Vagina (tissue), 2 donors: ENCODE results near the gene OR4N5. TPM values are rescaled to one million over a fixed set of nuclear protein-coding genes. Genes with fewer than 3 reads are reported as not detected.
"Not testable (repeated sequence)": the region's sequence is repeated elsewhere in the genome, so short reads cannot be mapped to it uniquely, and the experiment has no call there.

Experiments
- DNase-seq, 2 donors: peaks; one replicate each; pipeline ENCODE4 v3.0.0-alpha.2; 2017; ENCODE audit errors: extremely low spot score in 2 of 2
- H3K27ac ChIP-seq: fragments of 200-600 bp; sonication (generic); one replicate; pipeline ENCODE4 v1.5.1; 2019
- H3K27me3 ChIP-seq: fragments of 200-600 bp; sonication (generic); one replicate; pipeline ENCODE4 v1.5.1; 2019
- H3K36me3 ChIP-seq, 2 donors: fragments of 200-600 bp; sonication (generic); one replicate each; pipeline ENCODE4 v1.5.1; 2017 to 2019
- H3K4me1 ChIP-seq: fragments of 200-600 bp; sonication (generic); one replicate; pipeline ENCODE4 v1.5.1; 2019
- H3K4me3 ChIP-seq, 2 donors: fragments of 200-600 bp; sonication (generic); 1 replicate in 1 of 2; 2 replicates in 1 of 2; pipeline ENCODE4 v1.5.1; 2016 to 2019
- H3K9me3 ChIP-seq: fragments of 200-600 bp; sonication (generic); one replicate; pipeline ENCODE4 v1.5.1; 2019
- POLR2A ChIP-seq, 2 donors: fragments of 450-650 bp; IDR thresholded peaks; one replicate each; pipeline ENCODE4 v1.6.1; 2017; ENCODE audit warnings: antibody characterized with exemption in 2 of 2, mild to moderate bottlenecking in 2 of 2, moderate library complexity in 2 of 2
- POLR2AphosphoS5 ChIP-seq, 2 donors: sonication (generic); formaldehyde crosslinking; IDR thresholded peaks; one replicate each; pipeline ENCODE4 v1.9.0; 2017; ENCODE audit warnings: antibody characterized with exemption in 2 of 2, mild to moderate bottlenecking in 2 of 2, low read depth in 1 of 2; ENCODE audit not compliant: insufficient read depth in 1 of 2
- intact Hi-C: fragments of 100-400 bp; cut with DNase I; formaldehyde crosslinking; loops from one replicate; pipeline ENCODE4 v1.15.1; 2023
- total RNA-seq: library from RNA; depleted of rRNA; stranded (reverse); fragments of >200 nt; gene quantifications from one replicate; pipeline ENCODE4 v1.2.3, GENCODE V29; 2016
- TF ChIP-seq, protein P1 (sequence below), 3 experiments: fragments of 450-650 bp in 2 of 3; fragments of 200-600 bp in 1 of 3; sonication (generic) in 1 of 3; IDR thresholded peaks; one replicate each; pipeline ENCODE4 v1.5.1; 2017 to 2019; ENCODE audit warnings: antibody characterized with exemption in 3 of 3, mild to moderate bottlenecking in 2 of 3, moderate library complexity in 2 of 3

The OR4N5 gene
- total RNA-seq, 1 donor from 2014 or later = not detected

DNA sequence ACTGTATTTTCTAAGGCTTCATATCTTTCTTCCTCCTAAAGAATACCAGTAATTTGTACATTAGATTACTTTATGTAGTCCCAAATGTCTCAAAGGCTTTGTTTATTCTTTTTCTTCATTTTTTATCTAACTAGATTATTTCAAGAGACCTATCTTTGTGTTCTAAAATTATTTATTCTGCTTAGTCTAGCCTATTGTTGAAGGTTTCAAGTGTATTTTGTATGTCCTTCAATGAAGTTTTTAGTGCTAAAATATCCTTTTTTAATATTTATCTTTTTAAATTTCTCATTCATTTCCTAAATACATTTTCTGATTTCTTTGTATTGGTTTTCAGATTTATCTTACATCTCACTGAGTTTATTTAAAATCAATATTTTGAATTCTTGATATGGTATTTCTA, 25.8 kb downstream of the OR4N5 start:
- no peaks in the 10 kb centered on the region for H3K27me3 ChIP-seq
- no peaks in the 10 kb centered on the region for H3K4me1 ChIP-seq
- no peak for TF ChIP-seq POLR2AphosphoS5 (IDR thresholded peaks at IDR 0.05; ENCODE audit: insufficient read depth in 1 of 2, low read depth in 1 of 2)
- no peak overlapping the region for H3K4me3 ChIP-seq
- no peak for DNase-seq
- H3K27ac ChIP-seq = no peak overlapping the region
- no peaks in the 10 kb centered on the region for H3K9me3 ChIP-seq
- no peaks in the 10 kb centered on the region for H3K36me3 ChIP-seq
- intact Hi-C loops = no loop called here

DNA sequence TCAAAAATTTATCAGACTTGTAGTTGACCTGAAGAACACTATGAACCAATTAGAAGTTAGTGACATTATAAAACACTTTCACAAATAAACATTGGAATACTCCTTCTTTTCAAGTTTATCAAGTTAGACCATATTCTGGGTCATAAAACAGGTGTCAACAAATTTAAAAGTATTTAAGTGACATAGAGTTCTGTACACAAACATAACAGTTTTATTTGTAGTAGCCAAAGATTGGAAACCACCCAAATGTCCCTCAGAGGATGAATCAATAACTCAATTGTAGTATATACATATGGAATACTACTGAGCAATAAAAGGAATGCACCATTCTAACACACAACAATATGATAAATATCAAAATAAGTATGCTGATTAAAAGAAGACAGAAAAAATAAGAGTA, 28.5 kb downstream of the OR4N5 start:
- Histone ChIP-seq H3K27ac (no peak overlapping the region), H3K9me3 (no peaks in the 10 kb centered on the region), H3K4me1 (no peaks in the 10 kb centered on the region), H3K4me3 (no peak overlapping the region), H3K36me3 (no peaks in the 10 kb centered on the region), H3K27me3 (no peaks in the 10 kb centered on the region)
- TF ChIP-seq POLR2AphosphoS5 (IDR thresholded peaks at IDR 0.05; ENCODE audit: insufficient read depth in 1 of 2, low read depth in 1 of 2) = no peak
- TF ChIP-seq, protein P1, sequence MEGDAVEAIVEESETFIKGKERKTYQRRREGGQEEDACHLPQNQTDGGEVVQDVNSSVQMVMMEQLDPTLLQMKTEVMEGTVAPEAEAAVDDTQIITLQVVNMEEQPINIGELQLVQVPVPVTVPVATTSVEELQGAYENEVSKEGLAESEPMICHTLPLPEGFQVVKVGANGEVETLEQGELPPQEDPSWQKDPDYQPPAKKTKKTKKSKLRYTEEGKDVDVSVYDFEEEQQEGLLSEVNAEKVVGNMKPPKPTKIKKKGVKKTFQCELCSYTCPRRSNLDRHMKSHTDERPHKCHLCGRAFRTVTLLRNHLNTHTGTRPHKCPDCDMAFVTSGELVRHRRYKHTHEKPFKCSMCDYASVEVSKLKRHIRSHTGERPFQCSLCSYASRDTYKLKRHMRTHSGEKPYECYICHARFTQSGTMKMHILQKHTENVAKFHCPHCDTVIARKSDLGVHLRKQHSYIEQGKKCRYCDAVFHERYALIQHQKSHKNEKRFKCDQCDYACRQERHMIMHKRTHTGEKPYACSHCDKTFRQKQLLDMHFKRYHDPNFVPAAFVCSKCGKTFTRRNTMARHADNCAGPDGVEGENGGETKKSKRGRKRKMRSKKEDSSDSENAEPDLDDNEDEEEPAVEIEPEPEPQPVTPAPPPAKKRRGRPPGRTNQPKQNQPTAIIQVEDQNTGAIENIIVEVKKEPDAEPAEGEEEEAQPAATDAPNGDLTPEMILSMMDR (IDR thresholded peaks at IDR 0.05) = no peak
- TF ChIP-seq POLR2A (IDR thresholded peaks at IDR 0.05) = no peak
- no peak for DNase-seq
- intact Hi-C loops = no loop called here

DNA sequence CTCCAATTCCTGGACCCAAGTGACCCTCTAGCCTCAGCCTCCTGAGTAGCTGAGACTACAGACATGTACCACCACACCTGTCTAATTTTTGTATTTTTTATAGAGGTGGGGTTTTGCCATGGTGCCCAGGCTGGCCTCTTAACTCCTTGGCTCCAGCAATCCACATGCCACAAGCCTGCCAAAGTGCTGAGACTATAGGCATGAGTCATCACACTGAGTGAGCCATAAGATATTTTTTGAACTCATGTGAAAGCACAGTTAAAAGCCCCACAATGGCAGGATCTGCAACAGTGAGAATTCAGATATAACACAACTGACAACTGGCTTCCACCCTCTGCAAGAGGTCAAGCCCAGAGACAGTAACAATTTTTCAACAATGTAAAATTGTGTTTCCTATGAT, 31.2 kb downstream of the OR4N5 start:
- H3K27ac ChIP-seq, H3K4me1 ChIP-seq, intact Hi-C loops, H3K9me3 ChIP-seq, DNase-seq, H3K36me3 ChIP-seq, H3K4me3 ChIP-seq, H3K27me3 ChIP-seq: not testable (repeated sequence)

DNA sequence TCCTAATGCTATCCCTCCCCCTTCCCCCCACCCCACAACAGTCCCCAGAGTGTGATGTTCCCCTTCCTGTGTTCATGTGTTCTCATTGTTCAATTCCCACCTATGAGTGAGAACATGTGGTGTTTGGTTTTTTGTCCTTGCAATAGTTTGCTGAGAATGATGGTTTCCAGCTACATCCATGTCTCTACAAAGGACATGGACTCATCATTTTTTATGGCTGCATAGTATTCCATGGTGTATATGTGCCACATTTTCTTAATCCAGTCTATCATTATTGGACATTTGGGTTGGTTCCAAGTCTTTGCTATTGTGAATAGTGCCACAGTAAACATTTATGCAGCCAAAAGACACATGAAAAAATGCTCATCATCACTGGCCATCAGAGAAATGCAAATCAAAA, 35.6 kb downstream of the OR4N5 start:
- DNase-seq, H3K27me3 ChIP-seq, H3K36me3 ChIP-seq, H3K4me1 ChIP-seq, intact Hi-C loops, H3K27ac ChIP-seq, H3K4me3 ChIP-seq, H3K9me3 ChIP-seq: not testable (repeated sequence)

DNA sequence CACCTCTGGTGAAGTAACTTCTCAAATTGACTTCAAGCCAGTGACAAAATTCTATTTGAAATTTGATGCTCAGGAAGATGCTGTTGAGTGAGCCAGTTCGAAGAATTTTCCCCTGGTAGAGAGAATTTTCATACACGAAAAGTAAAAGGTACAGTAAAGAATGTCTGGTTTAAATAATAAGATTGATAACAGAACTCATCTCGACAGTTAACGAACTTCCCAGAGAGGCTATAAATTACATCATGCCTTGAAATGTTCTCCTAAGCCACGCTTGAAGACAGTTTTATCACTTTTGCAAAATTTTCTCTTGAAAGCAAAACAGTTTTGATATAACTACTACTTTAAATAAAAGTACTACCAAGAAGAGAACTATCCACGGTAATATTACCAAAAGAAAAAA, 37.7 kb downstream of the OR4N5 start:
- H3K4me1 ChIP-seq = no peaks in the 10 kb centered on the region
- H3K27me3 ChIP-seq = no peaks in the 10 kb centered on the region
- no peaks in the 10 kb centered on the region for H3K9me3 ChIP-seq
- H3K36me3 ChIP-seq = no peaks in the 10 kb centered on the region
- H3K4me3 ChIP-seq = no peak overlapping the region
- TF ChIP-seq POLR2A (IDR thresholded peaks at IDR 0.05) (no peak), POLR2AphosphoS5 (IDR thresholded peaks at IDR 0.05; ENCODE audit: insufficient read depth in 1 of 2, low read depth in 1 of 2) (no peak)
- TF ChIP-seq, protein P1 (IDR thresholded peaks at IDR 0.05) = no peak
- intact Hi-C loops = no loop called here
- H3K27ac ChIP-seq = no peak overlapping the region
- DNase-seq = no peak

DNA sequence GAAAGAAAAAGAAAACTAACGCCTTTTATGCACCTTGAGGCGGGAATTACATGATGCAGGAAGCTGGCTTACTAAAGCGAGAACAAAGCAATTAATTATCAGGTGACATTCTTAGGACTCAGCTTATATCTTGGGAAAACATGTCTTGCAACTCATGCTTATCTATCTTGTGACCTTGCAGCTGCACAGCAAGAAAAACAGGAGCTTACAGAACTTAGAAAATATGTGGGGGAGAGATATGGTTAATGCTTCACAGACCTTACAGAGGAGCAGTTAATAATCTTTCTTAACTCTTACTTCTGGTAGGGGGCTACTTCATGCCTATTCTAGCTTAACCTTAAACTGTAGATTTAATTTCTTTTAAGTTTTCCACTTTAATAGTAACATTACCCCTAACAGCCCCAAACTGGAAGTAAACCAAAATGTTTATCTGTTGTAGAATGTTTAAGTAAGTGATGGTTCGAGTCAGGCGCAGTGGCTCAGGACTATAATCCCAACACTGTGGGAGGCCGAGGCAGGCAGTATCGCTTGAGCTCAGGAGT, 38.9 kb downstream of the OR4N5 start:
- Histone ChIP-seq H3K9me3 (no peaks in the 10 kb centered on the region), H3K4me3 (no peak overlapping the region), H3K27me3 (no peaks in the 10 kb centered on the region), H3K27ac (no peak overlapping the region), H3K4me1 (no peaks in the 10 kb centered on the region), H3K36me3 (no peaks in the 10 kb centered on the region)
- TF ChIP-seq POLR2A (IDR thresholded peaks at IDR 0.05) (no peak), POLR2AphosphoS5 (IDR thresholded peaks at IDR 0.05; ENCODE audit: insufficient read depth in 1 of 2, low read depth in 1 of 2) (no peak)
- TF ChIP-seq, protein P1 (IDR thresholded peaks at IDR 0.05) = no peak
- intact Hi-C loops = no loop called here
- no peak for DNase-seq

DNA sequence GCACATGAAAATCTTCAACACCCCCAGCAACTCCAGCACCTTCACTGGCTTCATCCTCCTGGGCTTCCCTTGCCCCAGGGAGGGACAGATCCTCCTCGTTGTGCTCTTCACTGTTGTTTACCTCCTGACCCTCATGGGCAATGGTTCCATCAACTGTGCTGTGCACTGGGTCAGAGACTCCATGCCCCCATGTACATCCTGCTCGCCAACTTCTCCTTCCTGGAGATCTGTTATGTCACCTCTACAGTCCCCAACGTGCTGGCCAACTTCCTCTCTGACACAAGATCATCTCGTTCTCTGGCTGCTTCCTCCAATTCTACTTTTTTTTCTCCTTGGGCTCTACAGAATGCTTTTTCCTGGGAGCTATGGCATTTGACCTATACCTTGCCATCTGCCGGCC, 40.6 kb downstream of the OR4N5 start:
- Histone ChIP-seq H3K4me3 (no peak overlapping the region), H3K27ac (no peak overlapping the region), H3K9me3 (no peaks in the 10 kb centered on the region), H3K36me3 (no peaks in the 10 kb centered on the region), H3K27me3 (no peaks in the 10 kb centered on the region), H3K4me1 (no peaks in the 10 kb centered on the region)
- DNase-seq = no peak
- intact Hi-C loops = no loop called here
- TF ChIP-seq, protein P1 (IDR thresholded peaks at IDR 0.05) = no peak
- TF ChIP-seq POLR2AphosphoS5 (IDR thresholded peaks at IDR 0.05; ENCODE audit: insufficient read depth in 1 of 2, low read depth in 1 of 2) (no peak), POLR2A (IDR thresholded peaks at IDR 0.05) (no peak)
